Midbrain (tissue), 1 donor: ENCODE results near the gene KCNB1.

Source experiments
- DNase-seq: peaks from one replicate; lab custom pipeline; 2025; lab: John Stamatoyannopoulos, UW

The KCNB1 gene

GRCh38 chr20:49482621-49483017 is at the start of gene KCNB1:
TSS of gene KCNB1 (minus strand) at chr20:49482668. CDS start at chr20:49482480, 188 bp downstream.
- DNase-seq = peak; percentile 17

GRCh38 chr20:49529470-49529869 is 47.0 kb upstream of the KCNB1 start:
- DNase-seq = no peak

GRCh38 chr20:49526568-49526967 is 44.1 kb upstream of the KCNB1 start:
- DNase-seq = no peak

- no peak for DNase-seq
Observed at GRCh38 chr20:49526056-49526455, 43.6 kb upstream of the KCNB1 start.

GRCh38 chr20:49523767-49524360 is 41.4 kb upstream of the KCNB1 start:
- no peak for DNase-seq

GRCh38 chr20:49521356-49521755 is 38.9 kb upstream of the KCNB1 start:
- DNase-seq = no peak

GRCh38 chr20:49519777-49520359 is 37.4 kb upstream of the KCNB1 start:
- no peak for DNase-seq

- DNase-seq = no peak
Observed at GRCh38 chr20:49519212-49519712, 36.8 kb upstream of the KCNB1 start.

GRCh38 chr20:49518576-49518975 is 36.1 kb upstream of the KCNB1 start:
- DNase-seq = no peak

GRCh38 chr20:49517805-49518100 is 35.3 kb upstream of the KCNB1 start:
- DNase-seq = no peak

GRCh38 chr20:49516916-49517804 is 34.7 kb upstream of the KCNB1 start:
- no peak for DNase-seq

- DNase-seq = no peak
Observed at GRCh38 chr20:49515586-49515985, 33.1 kb upstream of the KCNB1 start.

GRCh38 chr20:49513517-49513916 is 31.0 kb upstream of the KCNB1 start:
- DNase-seq = no peak

- DNase-seq = no peak
Observed at GRCh38 chr20:49513009-49513408, 30.5 kb upstream of the KCNB1 start.

- no peak for DNase-seq
Observed at GRCh38 chr20:49511788-49512525, 29.5 kb upstream of the KCNB1 start.

GRCh38 chr20:49510562-49511122 is 28.2 kb upstream of the KCNB1 start:
- no peak for DNase-seq

- DNase-seq = peak; percentile 40
Observed at GRCh38 chr20:49508435-49509199, 26.1 kb upstream of the KCNB1 start.

- no peak for DNase-seq
Observed at GRCh38 chr20:49507741-49508434, 25.4 kb upstream of the KCNB1 start.

GRCh38 chr20:49505518-49505917 is 23.1 kb upstream of the KCNB1 start:
- peak; percentile 32 for DNase-seq

GRCh38 chr20:49503176-49503575 is 20.7 kb upstream of the KCNB1 start:
- no peak for DNase-seq

GRCh38 chr20:49501917-49502316 is 19.4 kb upstream of the KCNB1 start:
- no peak for DNase-seq
